Stomach smooth muscle (tissue), 2 donors: ENCODE results near the gene CKB.

Experiments
- H3K27ac ChIP-seq: one replicate; pipeline ENCODE4 v1.7.0; 2013; ENCODE audit warnings: mild to moderate bottlenecking, low read length, inconsistent platforms
- H3K27me3 ChIP-seq, 2 donors: one replicate each; pipeline ENCODE4 v1.7.0; 2013; ENCODE audit warnings: low read length in 2 of 2; ENCODE audit not compliant: insufficient read depth in 2 of 2, control insufficient read depth in 1 of 2
- H3K36me3 ChIP-seq, 2 donors: one replicate each; pipeline ENCODE4 v1.7.0; 2013; ENCODE audit warnings: low read length in 2 of 2; ENCODE audit not compliant: control insufficient read depth in 2 of 2, insufficient read depth in 2 of 2
- H3K4me1 ChIP-seq: one replicate; pipeline ENCODE4 v1.7.0; 2013; ENCODE audit warnings: low read length; ENCODE audit not compliant: control insufficient read depth, insufficient read depth
- H3K4me3 ChIP-seq, 2 donors: one replicate each; pipeline ENCODE4 v1.7.0; 2013; ENCODE audit warnings: low read length in 2 of 2
- H3K9ac ChIP-seq, 2 donors: one replicate each; pipeline ENCODE4 v1.7.0; 2013; ENCODE audit warnings: low read length in 2 of 2, mild to moderate bottlenecking in 1 of 2
- H3K9me3 ChIP-seq, 2 donors: one replicate each; pipeline ENCODE4 v1.7.0; 2013; ENCODE audit warnings: low read length in 2 of 2; ENCODE audit not compliant: control insufficient read depth in 2 of 2
- donor health status: healthy.
- donor health status: Pancreatic carcinoma.

Gene CKB

GRCh38 chr14:103521951-103522563 is 573 bp downstream of the CKB start:
- Histone ChIP-seq H3K36me3 (peaks cover 6 to 11% of the 10 kb centered on the region in 2 donors), H3K9ac (peak overlapping the region; percentile 69 to 80), H3K4me1 (peaks cover 53% of the 10 kb centered on the region), H3K4me3 (peak overlapping the region; percentile 87 to 92), H3K9me3 (no peaks in the 10 kb centered on the region), H3K27me3 (no peaks in the 10 kb centered on the region), H3K27ac (peak overlapping the region; percentile 88)

DNA sequence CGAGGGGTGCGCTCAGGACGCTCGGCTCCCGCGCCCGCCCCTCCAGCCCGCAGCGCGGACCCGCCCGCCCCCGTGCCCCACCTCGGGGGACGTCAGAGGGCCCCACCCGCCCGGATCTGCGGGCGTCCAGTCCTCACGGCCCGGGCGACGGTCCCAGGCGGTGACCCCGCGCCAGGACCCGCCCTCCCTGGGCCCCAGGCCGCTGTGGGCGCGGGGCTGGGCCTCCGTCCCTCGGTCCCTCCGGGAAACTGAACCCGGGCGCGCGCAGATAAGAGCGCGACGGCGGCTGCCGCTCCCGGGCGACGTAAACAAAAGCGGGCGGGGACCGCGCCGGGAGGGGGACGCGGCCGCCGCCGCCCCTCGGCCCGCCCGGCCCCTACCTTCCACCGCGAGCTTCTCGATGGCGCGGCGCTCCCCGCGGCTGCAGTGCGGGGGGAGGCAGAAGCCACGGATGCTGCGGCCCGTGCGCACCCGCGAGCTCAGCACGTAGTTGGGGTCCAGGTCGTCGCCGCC is 1.1 kb downstream of the CKB start:
- peak overlapping the region; percentile 63 to 92 for H3K4me3 ChIP-seq
- H3K36me3 ChIP-seq, result peaks cover 6 to 11% of the 10 kb centered on the region in 2 donors
- H3K27ac ChIP-seq, result peak overlapping the region; percentile 88
- H3K27me3 ChIP-seq, result no peaks in the 10 kb centered on the region
- no peaks in the 10 kb centered on the region for H3K9me3 ChIP-seq
- peak overlapping the region; percentile 64 to 68 for H3K9ac ChIP-seq
- peaks cover 50% of the 10 kb centered on the region for H3K4me1 ChIP-seq

- H3K4me1 ChIP-seq, result peaks cover 44% of the 10 kb centered on the region
- peak overlapping the region; percentile 64 to 68 for H3K9ac ChIP-seq
- H3K27ac ChIP-seq, result peak overlapping the region; percentile 88
- no peaks in the 10 kb centered on the region for H3K9me3 ChIP-seq
- peak overlapping the region; percentile 63 to 92 for H3K4me3 ChIP-seq
- H3K27me3 ChIP-seq, result no peaks in the 10 kb centered on the region
- peaks cover 6 to 11% of the 10 kb centered on the region in 2 donors for H3K36me3 ChIP-seq
Observed at GRCh38 chr14:103520657-103521437, 1.8 kb downstream of the CKB start.

- Histone ChIP-seq H3K9me3 (no peaks in the 10 kb centered on the region), H3K27ac (peak overlapping the region; percentile 88), H3K36me3 (peaks cover 6 to 11% of the 10 kb centered on the region in 2 donors), H3K9ac (peak overlapping the region in 1 of 2 donors; percentile 13), H3K27me3 (no peaks in the 10 kb centered on the region), H3K4me3 (peak overlapping the region; percentile 63 to 92), H3K4me1 (peaks cover 40% of the 10 kb centered on the region)
Observed at GRCh38 chr14:103520269-103520656, 2.4 kb downstream of the CKB start.

GRCh38 chr14:103519837-103520212 is 2.8 kb downstream of the CKB start:
- no peaks in the 10 kb centered on the region for H3K9me3 ChIP-seq
- H3K4me1 ChIP-seq, result peaks cover 40% of the 10 kb centered on the region
- no peaks in the 10 kb centered on the region for H3K27me3 ChIP-seq
- H3K9ac ChIP-seq, result no peak overlapping the region
- peak overlapping the region; percentile 63 to 92 for H3K4me3 ChIP-seq
- H3K36me3 ChIP-seq, result peaks cover 6 to 11% of the 10 kb centered on the region in 2 donors
- peak overlapping the region; percentile 88 for H3K27ac ChIP-seq

DNA sequence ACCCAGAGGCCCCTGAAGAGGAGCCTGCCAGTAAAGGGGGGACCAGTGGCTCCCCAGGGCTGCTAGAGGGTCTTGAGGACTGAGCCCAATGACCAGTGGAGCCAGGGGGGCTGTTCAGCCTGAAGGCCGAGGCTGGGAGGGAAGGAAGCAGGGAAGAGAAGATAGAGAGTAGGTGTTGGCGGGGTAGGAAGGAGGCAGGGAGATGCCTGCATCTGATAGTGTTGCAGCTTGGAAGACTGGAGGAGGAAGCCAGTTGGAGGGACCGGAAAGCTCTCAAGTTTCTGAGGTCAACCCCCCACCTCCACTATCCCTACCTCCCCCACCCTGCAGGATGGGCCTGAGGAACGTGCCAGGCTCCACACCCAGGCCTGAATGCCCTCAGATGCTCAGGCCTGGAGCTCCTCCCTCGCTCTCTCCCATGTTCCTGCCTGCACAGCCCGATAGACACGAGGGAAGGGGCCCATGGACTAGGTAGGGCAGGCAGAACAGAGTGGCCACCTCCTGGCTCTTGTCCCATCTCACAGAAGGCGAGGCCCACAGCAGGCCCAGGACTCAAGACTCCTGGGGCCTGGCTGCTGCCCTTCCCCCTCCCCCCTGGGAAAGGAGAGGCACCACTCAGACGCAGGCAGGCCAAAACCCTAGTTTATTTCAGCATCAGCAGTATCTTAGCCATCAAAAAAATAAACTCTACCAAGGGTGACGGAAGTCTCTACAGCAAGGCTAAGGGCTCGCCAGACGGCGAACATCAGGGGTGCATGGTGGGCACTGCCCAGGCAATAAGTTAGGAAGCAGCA is 3.4 kb downstream of the CKB start:
- H3K27ac ChIP-seq, result peak overlapping the region; percentile 88

GRCh38 chr14:103518422-103519042 is 4.1 kb downstream of the CKB start:
- Histone ChIP-seq H3K4me1 (peaks cover 46% of the 10 kb centered on the region), H3K27ac (peak overlapping the region; percentile 88), H3K9me3 (no peaks in the 10 kb centered on the region)

More for the DNA sequence above, 3.4 kb downstream of the CKB start:
- H3K27me3 ChIP-seq, result no peaks in the 10 kb centered on the region
- H3K9ac ChIP-seq, result peak overlapping the region in 1 of 2 donors; percentile 29
- H3K9me3 ChIP-seq, result no peaks in the 10 kb centered on the region
- peak overlapping the region; percentile 63 to 92 for H3K4me3 ChIP-seq
- peaks cover 40% of the 10 kb centered on the region for H3K4me1 ChIP-seq
- H3K36me3 ChIP-seq, result peaks cover 6 to 11% of the 10 kb centered on the region in 2 donors

DNA sequence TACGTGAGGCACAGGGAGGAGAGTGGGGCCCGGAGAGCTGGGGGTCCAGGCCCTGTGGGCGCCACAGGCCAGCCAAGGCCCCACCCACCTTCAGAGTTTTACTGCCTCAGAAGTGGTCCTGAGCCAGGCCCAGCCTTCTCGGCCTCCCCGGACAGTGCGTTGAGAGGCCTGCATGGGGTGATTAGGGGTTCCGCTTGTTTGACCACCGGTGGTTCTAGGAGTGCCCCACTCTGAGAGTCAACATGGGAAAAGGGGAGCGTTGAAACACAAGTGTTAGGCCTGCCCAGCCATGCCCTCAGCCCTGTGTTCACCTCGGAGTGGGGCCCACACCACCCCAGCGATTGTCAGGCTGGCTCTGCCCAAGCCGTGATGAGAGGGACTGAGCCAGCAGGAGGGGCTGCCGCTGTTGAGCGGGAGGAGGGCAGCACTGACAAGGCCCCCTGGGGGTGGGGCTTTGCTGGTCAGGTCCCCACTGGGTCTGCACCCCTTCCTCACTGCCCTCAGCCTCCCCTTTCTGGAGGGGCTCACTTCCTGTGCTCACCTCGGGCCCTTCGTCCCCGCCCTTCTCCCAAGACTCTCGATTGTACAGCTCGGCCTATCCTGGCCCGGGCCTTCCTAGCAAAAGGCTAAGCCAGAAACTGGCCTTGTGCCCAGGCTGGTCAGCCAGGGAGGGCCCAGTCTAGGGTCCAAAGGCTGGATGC is 4.8 kb downstream of the CKB start:
- H3K9ac ChIP-seq, result peak overlapping the region in 1 of 2 donors; percentile 64
- peaks cover 6 to 11% of the 10 kb centered on the region in 2 donors for H3K36me3 ChIP-seq
- peaks cover 47% of the 10 kb centered on the region for H3K4me1 ChIP-seq
- H3K27ac ChIP-seq, result peak overlapping the region; percentile 88
- H3K9me3 ChIP-seq, result no peaks in the 10 kb centered on the region
- H3K27me3 ChIP-seq, result no peaks in the 10 kb centered on the region
- peak overlapping the region in 1 of 2 donors; percentile 92 for H3K4me3 ChIP-seq

More at GRCh38 chr14:103518422-103519042, 4.1 kb downstream of the CKB start:
- Histone ChIP-seq H3K36me3 (peaks cover 6 to 11% of the 10 kb centered on the region in 2 donors), H3K4me3 (peak overlapping the region in 1 of 2 donors; percentile 92), H3K27me3 (no peaks in the 10 kb centered on the region), H3K9ac (peak overlapping the region in 1 of 2 donors; percentile 64)

DNA sequence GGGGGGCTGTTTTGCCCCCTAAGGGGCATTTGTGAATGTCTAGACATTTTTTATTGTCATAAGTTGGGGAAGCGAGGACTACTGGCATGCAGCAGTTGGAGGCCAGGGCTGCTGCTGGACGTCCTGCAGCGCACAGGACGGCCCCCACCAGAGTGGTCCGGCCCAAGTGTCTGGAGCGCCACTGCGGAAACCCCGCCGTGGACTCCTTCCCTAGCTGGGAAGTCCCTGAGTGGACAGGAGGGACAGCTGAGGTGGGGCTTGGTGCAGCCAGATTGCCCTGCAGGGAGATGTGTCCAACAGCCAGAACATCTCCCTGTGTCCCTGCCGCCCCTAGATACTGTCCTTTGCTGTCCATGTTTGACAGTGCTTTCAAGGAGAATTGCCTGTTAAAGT is 5.5 kb downstream of the CKB start:
- H3K9ac ChIP-seq, result no peak overlapping the region
- H3K27ac ChIP-seq, result peak overlapping the region; percentile 88
- H3K27me3 ChIP-seq, result no peaks in the 10 kb centered on the region
- H3K9me3 ChIP-seq, result no peaks in the 10 kb centered on the region
- H3K4me1 ChIP-seq, result peaks cover 52% of the 10 kb centered on the region
- no peak overlapping the region for H3K4me3 ChIP-seq
- H3K36me3 ChIP-seq, result peaks cover 6 to 11% of the 10 kb centered on the region in 2 donors
